GM19452 (cell line): ENCODE data around the gene MAFG.

Experiments
- ATAC-seq: cut with Tn5 transposase; IDR thresholded peaks from one replicate; pipeline ENCODE4 v1.9.1; 2021; ENCODE audit not compliant: unreplicated experiment

MAFG gene

GRCh38 chr17:81927653-81928543 lies at the start of gene MAFG:
MAFG (minus strand) TSS chr17:81927735; CDS start chr17:81923185, 4,550 bp downstream.
- ATAC-seq, result peak; percentile 66

GRCh38 chr17:81976332-81977210 lies 49.0 kb upstream of the MAFG start:
- no peak for ATAC-seq

- no peak for ATAC-seq
These were observed 45.9 kb upstream of the MAFG start for GRCh38 chr17:81973432-81973831.

- ATAC-seq, result no peak
These were observed 41.6 kb upstream of the MAFG start for GRCh38 chr17:81968850-81969812.

- ATAC-seq, result no peak
These were observed 40.8 kb upstream of the MAFG start for GRCh38 chr17:81968396-81968745.

GRCh38 chr17:81967533-81968395 lies 40.2 kb upstream of the MAFG start:
- peak; percentile 63 for ATAC-seq

- ATAC-seq, result no peak
These were observed 39.7 kb upstream of the MAFG start for GRCh38 chr17:81967244-81967532.

GRCh38 chr17:81966343-81967243 lies 39.1 kb upstream of the MAFG start:
- no peak for ATAC-seq

- no peak for ATAC-seq
These were observed 36.7 kb upstream of the MAFG start for GRCh38 chr17:81964081-81964849.

GRCh38 chr17:81962499-81963441 lies 35.2 kb upstream of the MAFG start:
- ATAC-seq, result no peak

- no peak for ATAC-seq
These were observed 34.3 kb upstream of the MAFG start for GRCh38 chr17:81961521-81962498.

GRCh38 chr17:81961087-81961511 lies 33.6 kb upstream of the MAFG start, which contains the start of gene NOTUM:
NOTUM (minus strand) TSS chr17:81961187; CDS start chr17:81960909, 278 bp downstream.
- ATAC-seq, result no peak

GRCh38 chr17:81960130-81960958 lies 32.8 kb upstream of the MAFG start:
- ATAC-seq, result no peak

- ATAC-seq, result no peak
These were observed 32.0 kb upstream of the MAFG start for GRCh38 chr17:81959362-81960129.
